Calu3 (cell line): Measurements from ENCODE around the gene RXRB. TPM values are rescaled to one million over a fixed set of nuclear protein-coding genes. Genes with fewer than 3 reads are reported as not detected.

Experiments
- Bru-seq: library from RNA; stranded (reverse); fragments of 400-500 nt; gene quantifications from one replicate; lab custom pipeline; 2021; lab: Mats Ljungman, UMichigan
- BruChase-seq, 2 experiments: library from RNA; stranded (reverse); fragments of 400-500 nt; gene quantifications; one replicate each; lab custom pipeline; 2021; lab: Mats Ljungman, UMichigan
- BruUV-seq: library from RNA; stranded (reverse); fragments of 400-500 nt; replicated peaks from 2 replicates; lab custom pipeline; 2021; lab: Mats Ljungman, UMichigan
- CTCF ChIA-PET: fragments of 300-600 bp; sonication (Branson Sonifier 250); formaldehyde crosslinking; loops from one replicate; lab custom pipeline; 2022; ENCODE audit warnings: antibody characterized with exemption; lab: Charles Lee
- DNase-seq: peaks from one replicate; pipeline ENCODE4 v3.0.0; 2022
- H3K27ac Mint-ChIP-seq: one replicate; pipeline ENCODE4 v1.8.0; 2022; ENCODE audit warnings: mixed read lengths; ENCODE audit not compliant: unreplicated experiment
- H3K27me3 Mint-ChIP-seq: one replicate; pipeline ENCODE4 v1.8.0; 2022; ENCODE audit warnings: mixed read lengths; ENCODE audit not compliant: unreplicated experiment
- H3K36me3 Mint-ChIP-seq: one replicate; pipeline ENCODE4 v1.8.0; 2022; ENCODE audit warnings: mild to moderate bottlenecking, moderate library complexity, mixed read lengths; ENCODE audit not compliant: insufficient read depth, unreplicated experiment
- H3K4me1 Mint-ChIP-seq: one replicate; pipeline ENCODE4 v1.8.0; 2022; ENCODE audit warnings: mild to moderate bottlenecking, low read depth, mixed read lengths; ENCODE audit not compliant: unreplicated experiment
- H3K4me3 Mint-ChIP-seq: one replicate; pipeline ENCODE4 v1.8.0; 2022; ENCODE audit warnings: mild to moderate bottlenecking, low read depth, moderate library complexity, mixed read lengths; ENCODE audit not compliant: unreplicated experiment
- H3K9me3 Mint-ChIP-seq: one replicate; pipeline ENCODE4 v1.8.0; 2022; ENCODE audit warnings: low read depth, mixed read lengths; ENCODE audit not compliant: unreplicated experiment
- intact Hi-C: fragments of 100-400 bp; cut with micrococcal nuclease; formaldehyde crosslinking; loops from one replicate; pipeline ENCODE4 v1.10.0; 2022; ENCODE audit not compliant: unreplicated experiment
- long read RNA-seq: library from polyadenylated mRNA; stranded (forward); transcript quantifications from one replicate; pipeline ENCODE4 v2.0.0, GENCODE V29; 2022
- total RNA-seq: library from RNA; stranded (reverse); gene quantifications from 2 replicates; pipeline ENCODE4 v1.2.3, GENCODE V29; 2022
- TF ChIP-seq, protein P1 (sequence below): fragments of 200-600 bp; IDR thresholded peaks from one replicate; pipeline ENCODE4 v1.8.0; 2022; ENCODE audit warnings: antibody characterized with exemption; ENCODE audit not compliant: unreplicated experiment

RXRB gene
- total RNA-seq (78.2 and 78.3 TPM in 2 replicates), Bru-seq, nascent RNA (percentile 78 among the genes with signal in this experiment), BruChase-seq, experiment 1, labeled RNA remaining after a 6-hour chase (percentile 90 among the genes with signal in this experiment), BruChase-seq, experiment 2, labeled RNA remaining after a 2-hour chase (percentile 93 among the genes with signal in this experiment)
- long read RNA-seq, transcript RXRB-201 (10 exons, 2,908 nt) = major isoform, 5 of 37 reads
- long read RNA-seq, partial matches to known transcripts = 10 of 37 reads
- long read RNA-seq, other reads (novel, unspliced or antisense) = 14 of 37 reads

DNA sequence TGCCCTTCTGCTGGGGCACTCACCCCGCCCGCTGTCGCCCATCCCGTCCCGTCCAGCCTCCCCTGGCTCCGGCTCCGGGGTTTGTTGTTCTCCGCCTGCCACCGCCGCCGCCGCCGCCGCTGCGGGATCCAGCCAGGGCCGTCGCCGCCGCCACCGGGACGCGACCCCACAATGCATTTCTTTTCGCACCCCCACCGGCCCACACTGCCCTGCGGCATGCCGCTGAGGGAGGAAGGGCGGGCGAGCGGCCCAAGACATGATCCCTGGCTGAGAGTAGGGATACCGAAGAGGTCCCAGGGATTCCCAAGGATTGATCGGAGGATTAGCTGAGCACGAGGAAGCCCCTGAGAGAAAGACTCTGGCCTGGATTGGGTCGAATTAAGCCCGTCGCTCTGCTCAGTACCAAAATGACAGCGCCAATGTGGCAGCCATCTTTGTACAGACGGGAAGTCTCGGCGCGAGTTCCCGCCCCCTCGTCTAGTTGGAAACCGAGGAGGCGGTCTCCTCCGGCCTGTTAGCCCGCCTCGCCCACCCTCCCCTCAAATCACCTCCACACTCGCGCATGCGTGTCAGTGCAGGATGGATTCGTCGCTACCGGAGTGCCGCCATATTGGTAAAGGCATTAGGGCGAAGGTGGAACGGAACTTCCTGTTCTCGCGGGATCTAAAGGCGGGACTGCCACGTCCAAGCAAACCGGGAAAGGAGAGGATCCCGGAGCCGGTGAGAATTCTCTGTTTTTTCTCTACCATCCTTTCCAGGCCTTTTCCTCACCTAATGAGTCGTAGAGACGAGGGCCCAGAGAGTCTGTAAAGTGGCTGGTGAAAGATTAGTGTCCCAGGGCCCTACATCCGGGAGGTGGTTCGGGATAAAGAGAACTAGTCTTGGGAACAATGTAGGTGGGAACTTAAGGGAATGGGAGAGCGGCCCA, at the start of gene RXRB, which contains the start of gene SLC39A7:
TSS of gene RXRB (minus strand) at position 447 of the 928 bp plus-strand sequence. CDS start at position 258, 189 bp downstream.
TSS of gene SLC39A7 (plus strand) at position 649 of the 928 bp plus-strand sequence. CDS start 379 bp downstream, outside the sequence.
- Mint-ChIP-seq H3K4me3 (peak within 1 kb of the TSS; percentile 97), H3K27me3 (no peaks in the 10 kb centered on the region), H3K36me3 (peaks cover 97% of the 10 kb centered on the region), H3K27ac (peak within 1 kb of the TSS; percentile 97), H3K4me1 (peaks cover 64% of the 10 kb centered on the region), H3K9me3 (no peaks in the 10 kb centered on the region)
- intact Hi-C loops = no loop called here
- DNase-seq = peak; percentile 99
- TF ChIP-seq, protein P1, sequence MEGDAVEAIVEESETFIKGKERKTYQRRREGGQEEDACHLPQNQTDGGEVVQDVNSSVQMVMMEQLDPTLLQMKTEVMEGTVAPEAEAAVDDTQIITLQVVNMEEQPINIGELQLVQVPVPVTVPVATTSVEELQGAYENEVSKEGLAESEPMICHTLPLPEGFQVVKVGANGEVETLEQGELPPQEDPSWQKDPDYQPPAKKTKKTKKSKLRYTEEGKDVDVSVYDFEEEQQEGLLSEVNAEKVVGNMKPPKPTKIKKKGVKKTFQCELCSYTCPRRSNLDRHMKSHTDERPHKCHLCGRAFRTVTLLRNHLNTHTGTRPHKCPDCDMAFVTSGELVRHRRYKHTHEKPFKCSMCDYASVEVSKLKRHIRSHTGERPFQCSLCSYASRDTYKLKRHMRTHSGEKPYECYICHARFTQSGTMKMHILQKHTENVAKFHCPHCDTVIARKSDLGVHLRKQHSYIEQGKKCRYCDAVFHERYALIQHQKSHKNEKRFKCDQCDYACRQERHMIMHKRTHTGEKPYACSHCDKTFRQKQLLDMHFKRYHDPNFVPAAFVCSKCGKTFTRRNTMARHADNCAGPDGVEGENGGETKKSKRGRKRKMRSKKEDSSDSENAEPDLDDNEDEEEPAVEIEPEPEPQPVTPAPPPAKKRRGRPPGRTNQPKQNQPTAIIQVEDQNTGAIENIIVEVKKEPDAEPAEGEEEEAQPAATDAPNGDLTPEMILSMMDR = no peak
- CTCF ChIA-PET = interaction anchor here (0.7 kb wide), 3 partner anchors 11 to 226 kb away, joined by 3 to 4 read pairs (median 3); no protein-coding TSS in a partner anchor
- BruUV-seq = no TSS peak

DNA sequence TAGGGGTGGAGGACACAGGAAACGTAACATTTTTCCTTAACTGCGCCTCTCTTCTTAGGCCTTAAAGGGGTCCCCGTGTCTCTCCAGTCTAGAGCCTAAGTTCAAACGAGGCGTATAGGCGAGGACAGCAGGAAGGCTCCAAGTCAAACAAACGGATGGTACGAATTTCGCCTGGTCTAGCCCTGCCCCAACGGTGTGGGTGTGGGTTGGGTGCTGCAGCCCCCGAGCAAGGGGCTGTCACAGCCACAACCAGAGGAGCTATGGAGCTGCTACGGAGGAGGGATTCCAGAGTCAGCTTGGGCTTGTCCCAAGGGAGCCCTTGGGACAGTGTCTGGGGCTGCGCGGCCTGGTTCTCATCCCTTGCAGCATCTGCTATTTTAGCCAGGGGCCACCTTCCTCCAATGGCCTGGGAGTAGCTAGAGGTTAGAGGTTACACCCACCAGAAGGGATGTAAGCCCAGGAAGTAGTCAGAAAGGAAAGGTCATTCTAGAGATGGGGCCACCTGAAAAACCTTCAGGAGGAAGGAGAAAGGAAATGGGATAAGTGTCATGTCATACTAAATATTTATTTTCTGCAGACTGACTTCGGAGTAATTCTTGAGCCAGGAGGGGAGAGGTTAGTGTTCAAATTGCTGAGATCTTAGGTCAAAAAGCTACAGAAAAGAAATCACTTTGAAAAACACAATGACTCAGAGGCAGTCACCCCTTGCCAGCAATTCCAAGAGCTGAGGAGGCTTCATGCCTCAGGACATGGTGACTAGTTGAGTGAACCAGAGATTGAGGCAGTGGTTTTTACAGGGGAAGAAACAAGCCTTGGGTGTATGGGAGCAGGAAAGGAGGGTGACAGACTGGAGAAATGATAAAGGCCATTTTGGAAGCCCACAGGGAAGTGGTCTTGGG, 49.5 kb upstream of the RXRB start:
- TSS peak; percentile 59 for BruUV-seq
- peak overlapping the region; percentile 51 for H3K27ac Mint-ChIP-seq
- CTCF ChIA-PET = interaction anchor here (0.7 to 2.7 kb wide), 11 partner anchors 19 to 412 kb away, joined by 3 to 13 read pairs (median 5); partner anchors contain the start of genes RING1, RPS18, TAP2 and VPS52

DNA sequence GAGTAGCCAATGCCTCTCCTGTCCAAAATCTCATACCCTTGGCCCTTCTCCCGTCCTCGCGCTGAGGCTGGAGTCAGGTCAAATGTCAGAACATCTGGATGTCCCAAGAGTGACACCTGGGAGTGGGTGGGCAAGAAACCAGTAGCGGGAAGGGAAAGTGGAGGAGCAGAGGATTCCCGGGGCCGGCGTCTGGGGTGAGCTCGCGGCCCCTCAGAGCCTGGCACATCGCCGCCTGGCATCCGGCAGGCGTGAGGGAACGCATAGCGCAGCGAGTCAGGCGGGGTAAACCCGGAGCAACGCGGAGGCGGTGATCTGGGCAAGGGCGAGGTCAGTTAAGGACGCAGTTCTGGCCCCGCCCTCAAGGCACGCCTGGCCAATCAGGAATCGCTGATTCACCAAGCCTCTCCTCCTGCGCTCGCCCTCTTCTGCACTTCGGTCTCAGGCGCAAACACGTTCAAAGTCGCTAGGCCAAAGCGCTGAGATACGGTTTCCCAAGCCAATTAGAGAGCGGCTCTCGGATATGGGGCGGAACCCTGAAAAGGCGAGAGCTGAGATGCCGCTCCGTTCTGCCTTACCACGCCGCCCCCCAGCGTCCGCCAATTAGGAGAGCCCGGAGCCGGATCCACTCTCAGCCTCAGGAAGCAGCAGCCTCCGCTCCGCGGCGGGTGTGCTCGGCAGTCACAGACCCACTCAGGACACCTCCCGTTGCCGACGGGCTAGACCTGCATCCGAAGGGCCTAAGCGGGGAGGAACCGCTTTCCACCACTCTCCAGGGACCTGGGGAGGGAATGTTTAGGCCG, 48.7 kb upstream of the RXRB start:
- CTCF ChIA-PET = interaction anchor here (0.7 to 2.7 kb wide), 21 partner anchors 10 to 1046 kb away, joined by 3 to 13 read pairs (median 5); partner anchors contain the start of genes RING1, RPS18, TAP2 and VPS52
- Mint-ChIP-seq H3K27me3 (peaks cover 11% of the 10 kb centered on the region), H3K4me3 (peak overlapping the region; percentile 66), H3K9me3 (no peaks in the 10 kb centered on the region), H3K4me1 (peaks cover 26% of the 10 kb centered on the region), H3K36me3 (peaks cover 44% of the 10 kb centered on the region), H3K27ac (peak overlapping the region; percentile 51)
- TF ChIP-seq, protein P1 = no peak
- DNase-seq = peak; percentile 97
- intact Hi-C loops = loop anchor here (1.0 to 5.0 kb wide), 4 partner anchors 42 to 237 kb away; partner anchors contain the start of gene RING1
- BruUV-seq = TSS peak; percentile 43

More for the DNA sequence above, 49.5 kb upstream of the RXRB start:
- Mint-ChIP-seq H3K4me3 (peak overlapping the region; percentile 66), H3K36me3 (peaks cover 44% of the 10 kb centered on the region), H3K27me3 (peaks cover 11% of the 10 kb centered on the region), H3K4me1 (peaks cover 26% of the 10 kb centered on the region), H3K9me3 (no peaks in the 10 kb centered on the region)
- DNase-seq = no peak
- TF ChIP-seq, protein P1 = no peak
- intact Hi-C loops = loop anchor here (2.0 to 5.0 kb wide), 3 partner anchors 43 to 238 kb away; partner anchors contain the start of gene RING1
